A549 treated with CORT108297 at 1 μM for 4 hours (cell line): ENCODE measurements around the gene TFEB. TPM values are rescaled to one million over a fixed set of nuclear protein-coding genes. Genes with fewer than 3 reads are reported as not detected.

Source experiments
- total RNA-seq: library from RNA; stranded (reverse); fragments of 200-300 nt; extraction: Qiagen RNA extraction; gene quantifications from 5 replicates; pipeline ENCODE4 v1.2.3, GENCODE V29; 2022

Gene TFEB
- total RNA-seq: 4.3 to 7.6 TPM (median 6.2 TPM) in 5 replicates

GRCh38 chr6:41735427-41736185, at the start of gene TFEB:
TFEB (minus strand) TSS chr6:41735608; CDS start chr6:41691213, 44,395 bp downstream.

GRCh38 chr6:41780551-41781365, 45.4 kb upstream of the TFEB start, which contains the start of gene PRICKLE4:
PRICKLE4 (plus strand) TSS chr6:41780782; CDS start chr6:41783474, 2,692 bp downstream.

GRCh38 chr6:41779788-41780550, 44.6 kb upstream of the TFEB start, which contains the start of gene FRS3:
FRS3 (minus strand) TSS chr6:41779900; CDS start chr6:41776987, 2,913 bp downstream.

GRCh38 chr6:41747256-41748101, 12.1 kb upstream of the TFEB start, which contains the start of gene PGC:
PGC (minus strand) TSS chr6:41747397; CDS start chr6:41747334, 63 bp downstream.

GRCh38 chr6:41638002-41638934, 97.1 kb downstream of the TFEB start, which contains the start of gene MDFI:
MDFI (plus strand) TSS chr6:41638468; CDS start chr6:41638750, 282 bp downstream.

Other genes starting within 250 kb of the TFEB start
- gene FOXP4, start 189.2 kb downstream of the TFEB start, total RNA-seq: 17.4 to 26.3 TPM (median 24.9 TPM) in 5 replicates
- 0.48 to 0.95 TPM (median 0.76 TPM) in 5 replicates for gene MDFI, start 97.1 kb downstream of the TFEB start, total RNA-seq
- 0.09 TPM in 1 of 5 replicates, not detected in the others for gene PGC, start 11.8 kb upstream of the TFEB start, total RNA-seq
- gene FRS3, start 44.3 kb upstream of the TFEB start, total RNA-seq: 1.9 to 3.3 TPM (median 2.8 TPM) in 5 replicates
- 0.75 to 0.96 TPM (median 0.83 TPM) in 5 replicates for gene PRICKLE4, start 45.2 kb upstream of the TFEB start, total RNA-seq
- gene TOMM6, start 52.1 kb upstream of the TFEB start, total RNA-seq: 279 to 319 TPM (median 301 TPM) in 5 replicates
- 0.96 to 1.5 TPM (median 1.4 TPM) in 5 replicates for gene USP49, start 159.8 kb upstream of the TFEB start, total RNA-seq
- 13.4 to 16.6 TPM (median 14.7 TPM) in 5 replicates for gene MED20, start 185.5 kb upstream of the TFEB start, total RNA-seq
- gene BYSL, start 185.9 kb upstream of the TFEB start, total RNA-seq: 36.4 to 49.1 TPM (median 42.2 TPM) in 5 replicates
- 122 to 200 TPM (median 189 TPM) in 5 replicates for gene CCND3, start 206.2 kb upstream of the TFEB start, total RNA-seq